EL (cell line): ENCODE data around the gene HNMT.
"Not testable (repeated sequence)": the region's sequence is repeated elsewhere in the genome, so short reads cannot be mapped to it uniquely, and the experiment has no call there.

Source experiments
- DNase-seq: peaks from one replicate; pipeline ENCODE4 v3.0.0-alpha.2; 2016

HNMT gene

GRCh38 chr2:138016351-138017087 is 52.2 kb downstream of the HNMT start:
- DNase-seq = no peak

DNA sequence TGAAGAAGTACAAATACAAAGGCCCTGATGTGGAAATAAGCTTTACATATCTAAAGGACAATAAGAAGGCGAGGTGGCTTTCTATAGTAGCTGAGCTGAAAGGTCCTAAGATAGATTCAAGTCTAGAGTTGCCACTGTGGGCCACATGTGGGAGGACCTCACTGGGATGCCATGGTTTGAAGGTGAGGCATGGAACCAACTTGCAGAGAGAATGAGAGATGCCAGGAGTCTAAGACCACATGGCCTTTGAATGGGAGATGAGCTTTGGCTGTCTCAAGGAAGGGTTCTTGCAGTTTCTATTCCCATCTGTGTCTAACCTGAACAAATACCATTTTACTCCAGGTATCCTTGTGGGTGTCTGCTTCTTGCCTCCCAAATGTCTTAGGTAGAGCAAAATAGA is 53.6 kb downstream of the HNMT start:
- DNase-seq = no peak

DNA sequence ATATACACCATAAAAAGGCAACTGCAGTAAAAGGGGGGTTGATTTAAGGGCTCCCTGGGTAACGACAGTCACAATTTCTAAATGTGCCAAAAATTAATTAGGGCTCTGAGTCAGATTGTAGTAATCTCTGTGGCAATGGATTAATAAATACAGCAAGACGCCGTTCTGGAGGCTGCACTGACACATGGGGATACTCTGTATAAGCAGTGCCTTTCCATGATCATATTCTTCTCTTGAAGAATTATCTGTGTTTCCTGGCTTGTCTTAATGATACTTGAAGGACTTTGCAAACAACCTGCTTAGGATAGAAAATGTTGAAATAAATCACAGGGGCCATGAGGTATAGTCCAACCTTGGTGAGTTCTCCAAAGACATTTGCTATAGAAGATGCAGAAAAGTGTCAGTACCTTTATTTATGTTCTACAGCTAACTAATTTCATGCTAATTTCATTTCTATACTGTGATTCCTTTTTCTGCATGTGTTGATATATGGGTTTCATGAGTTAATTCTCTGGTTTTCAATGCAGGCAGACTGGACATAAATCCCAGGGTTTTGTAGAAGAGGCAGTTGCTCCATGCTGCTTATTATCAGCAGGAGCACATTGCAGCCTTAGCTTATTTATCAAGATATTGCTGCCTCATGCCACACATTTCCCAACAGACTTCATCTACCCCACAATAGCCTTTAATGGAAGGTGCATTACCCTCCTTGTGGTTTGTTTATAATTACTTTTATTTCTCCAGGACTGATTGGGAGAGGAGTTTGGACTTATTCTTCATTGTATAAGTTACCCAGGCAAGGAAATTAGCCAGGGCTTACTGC is 54.8 kb downstream of the HNMT start:
- DNase-seq = no peak

DNA sequence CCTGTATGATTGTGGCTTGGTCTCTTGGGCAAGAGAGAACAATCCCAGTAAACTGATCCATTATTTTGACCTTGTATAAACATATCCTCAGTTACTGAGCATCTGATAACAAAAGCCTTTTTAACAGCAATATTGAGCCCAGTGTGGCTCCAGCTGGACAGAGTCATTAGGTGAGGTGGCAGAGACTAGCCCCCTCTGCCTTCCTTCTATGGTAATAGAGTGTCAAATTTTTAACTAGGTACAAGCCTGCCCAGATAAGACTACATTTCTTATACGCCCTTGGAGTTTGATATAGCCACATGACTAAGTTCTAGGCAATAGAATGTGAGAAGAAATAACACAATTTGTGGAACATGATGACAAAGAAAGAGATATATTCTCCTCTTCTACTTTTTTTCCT is 56.2 kb downstream of the HNMT start:
- no peak for DNase-seq

GRCh38 chr2:138021154-138021553 is 56.9 kb downstream of the HNMT start:
- DNase-seq = no peak

DNA sequence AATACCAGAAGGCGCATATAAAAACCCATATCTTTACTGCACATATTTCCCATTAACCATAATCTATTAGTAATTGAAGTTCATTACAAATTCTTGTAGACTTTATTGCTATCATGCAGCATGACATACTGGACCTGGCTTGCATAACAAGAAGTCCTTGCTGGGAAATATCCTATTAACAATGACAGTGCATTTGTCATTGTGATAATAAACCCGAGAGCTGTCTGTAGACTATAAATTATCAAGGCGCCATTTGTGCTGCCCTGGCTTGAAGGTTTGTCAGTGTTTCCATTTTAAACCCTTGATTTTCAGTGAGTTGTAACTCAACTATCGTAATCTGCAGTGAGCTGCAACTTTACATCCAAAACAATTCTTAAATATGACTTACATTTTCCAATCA is 59.0 kb downstream of the HNMT start:
- no peak for DNase-seq

DNA sequence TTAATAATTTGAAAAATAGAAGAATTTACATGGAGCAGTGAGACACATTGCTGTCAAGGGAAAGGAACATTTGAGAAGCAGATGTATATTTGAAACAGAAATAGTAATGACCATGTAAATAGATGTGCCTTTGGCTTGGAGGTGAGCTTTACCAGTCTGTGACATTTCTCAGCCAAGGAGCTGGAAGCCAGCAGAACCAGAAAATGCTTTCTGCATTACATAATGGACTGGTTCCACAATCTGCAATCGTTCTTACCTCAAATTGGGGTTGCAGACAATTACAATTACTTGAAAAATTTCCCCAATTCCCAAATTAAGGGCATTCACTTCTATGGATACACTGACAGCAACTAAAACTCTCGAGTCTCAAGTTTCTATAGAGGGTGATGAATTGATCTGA is 59.7 kb downstream of the HNMT start:
- DNase-seq = no peak

DNA sequence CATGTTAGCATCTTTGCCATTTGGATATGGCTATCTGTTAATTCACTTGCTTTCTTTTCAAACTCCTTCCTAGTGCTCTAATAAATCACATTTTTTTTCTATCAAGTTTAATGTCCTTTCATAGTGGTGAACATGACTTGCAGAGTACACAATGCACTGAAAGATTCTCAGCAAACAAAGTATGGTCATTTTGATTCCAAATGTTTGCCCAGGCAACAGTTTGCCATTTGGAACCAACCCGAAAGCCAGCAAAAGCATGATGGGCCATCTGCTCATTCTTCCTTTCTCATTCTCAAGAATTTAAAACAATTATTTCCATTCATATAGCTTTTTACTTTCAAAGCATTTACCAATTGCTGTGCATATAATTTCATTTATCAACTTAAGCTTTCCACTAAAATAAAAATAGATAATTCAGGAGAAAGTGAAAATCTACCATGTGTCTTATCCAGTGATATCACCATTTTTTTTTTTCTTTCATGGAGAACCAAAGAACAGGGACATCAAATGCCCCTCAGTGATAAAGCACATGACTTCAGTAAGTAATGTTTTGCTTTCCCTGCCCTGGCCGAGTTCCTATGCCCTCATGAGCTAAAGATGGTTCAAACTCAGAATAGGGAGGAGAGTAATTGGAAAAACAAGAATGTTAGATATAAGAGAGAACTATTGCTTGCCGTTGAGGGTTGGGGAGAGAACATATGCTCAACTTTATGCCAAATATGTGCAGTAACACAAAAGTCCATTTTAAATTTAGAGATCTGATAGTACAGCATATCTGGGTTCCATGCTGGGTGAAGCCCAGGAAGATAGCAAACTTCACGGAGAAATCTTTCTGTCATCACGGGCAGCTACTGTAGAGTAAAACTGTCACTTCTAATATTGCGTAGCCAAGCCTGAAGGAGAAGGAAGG is 62.1 kb downstream of the HNMT start:
- DNase-seq = no peak

DNA sequence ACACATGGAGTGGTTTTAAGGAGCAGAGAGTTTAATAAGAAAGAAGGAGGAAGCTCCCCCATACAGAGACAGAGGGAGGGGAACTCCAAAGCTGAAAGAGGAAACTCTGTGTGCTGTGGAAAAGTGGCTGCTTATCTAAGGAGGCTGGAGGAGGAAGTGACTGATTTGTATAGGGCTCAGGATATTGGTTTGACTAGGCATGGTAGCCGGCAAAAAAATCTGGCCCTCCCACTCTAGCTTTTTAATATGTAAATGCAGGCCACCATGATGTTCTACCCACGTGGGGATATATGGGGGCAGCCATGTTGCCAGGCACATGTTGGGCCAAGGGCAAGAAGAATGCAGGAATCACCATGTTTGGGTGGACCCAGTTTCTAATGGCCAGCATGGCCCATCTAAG is 64.3 kb downstream of the HNMT start:
- DNase-seq = no peak

DNA sequence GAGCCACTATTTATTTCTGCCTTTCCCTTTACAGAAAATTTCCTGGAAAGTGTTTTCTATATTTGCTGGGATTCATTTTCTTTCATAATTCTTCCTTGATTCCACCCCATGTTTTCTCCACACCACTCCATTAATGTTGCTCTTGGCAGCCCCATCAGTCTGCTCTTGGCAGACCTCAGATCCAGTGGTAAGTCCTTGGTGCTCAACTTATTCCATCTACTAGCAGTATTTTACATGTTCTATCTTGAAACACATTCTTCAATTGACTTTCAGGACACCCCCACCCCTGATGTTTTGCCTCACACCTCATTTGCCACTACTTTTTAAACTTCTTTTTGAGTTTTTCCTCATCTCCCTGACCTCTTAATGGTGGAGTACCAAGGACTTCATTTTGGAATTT is 65.0 kb downstream of the HNMT start:
- DNase-seq = no peak

DNA sequence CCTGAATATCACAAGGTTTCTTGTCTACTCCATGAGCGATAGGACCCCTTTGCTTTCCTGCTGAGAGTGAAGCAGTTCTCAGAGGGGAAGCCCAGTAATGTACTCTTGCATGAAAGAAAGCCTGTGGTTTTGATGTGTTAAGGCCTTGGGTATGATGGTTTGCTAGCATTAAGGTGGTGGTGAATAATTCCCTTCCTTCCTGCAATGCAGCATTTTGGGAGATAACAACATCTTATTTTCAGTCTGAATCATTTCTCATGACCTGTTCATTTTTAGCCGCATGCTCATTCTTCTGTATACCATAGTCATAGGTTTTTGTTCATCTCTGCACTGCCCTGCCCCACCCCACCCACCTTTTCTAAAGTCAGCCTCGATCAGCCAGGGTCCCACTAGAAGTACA is 66.2 kb downstream of the HNMT start:
- DNase-seq = no peak

- DNase-seq = no peak
Measured at GRCh38 chr2:138032334-138032733, 68.1 kb downstream of the HNMT start.

- DNase-seq = no peak
Measured at GRCh38 chr2:138034536-138034935, 70.3 kb downstream of the HNMT start.

- peak; percentile 2 for DNase-seq
Measured at GRCh38 chr2:138035608-138036217, 71.4 kb downstream of the HNMT start.

GRCh38 chr2:138036522-138036921 is 72.2 kb downstream of the HNMT start:
- DNase-seq = no peak

GRCh38 chr2:138037090-138037489 is 72.8 kb downstream of the HNMT start:
- DNase-seq = no peak

DNA sequence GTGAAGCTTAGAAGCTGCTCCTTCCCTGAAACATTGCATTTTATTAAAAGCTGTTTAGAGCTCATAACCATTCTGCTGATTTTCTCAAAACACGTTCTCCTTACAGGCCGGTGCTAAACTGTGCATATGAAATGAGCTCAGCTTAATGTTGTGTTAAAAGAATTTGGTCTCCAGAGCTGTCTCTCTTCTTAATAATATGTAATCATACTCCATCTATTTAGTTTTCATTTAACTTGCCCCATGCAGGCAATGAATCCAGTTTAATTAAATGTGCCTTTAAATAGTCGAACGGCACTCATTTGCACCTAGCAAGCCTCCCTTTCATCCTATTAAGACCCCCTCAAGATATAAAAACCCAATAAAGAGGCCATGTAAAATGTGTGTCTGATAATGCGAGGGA is 76.3 kb downstream of the HNMT start:
- DNase-seq = no peak

GRCh38 chr2:138042311-138042710 is 78.0 kb downstream of the HNMT start:
- no peak for DNase-seq

- not testable (repeated sequence) for DNase-seq
Measured at GRCh38 chr2:138043588-138043987, 79.3 kb downstream of the HNMT start.

GRCh38 chr2:138058427-138058826 is 94.2 kb downstream of the HNMT start:
- DNase-seq = no peak

DNA sequence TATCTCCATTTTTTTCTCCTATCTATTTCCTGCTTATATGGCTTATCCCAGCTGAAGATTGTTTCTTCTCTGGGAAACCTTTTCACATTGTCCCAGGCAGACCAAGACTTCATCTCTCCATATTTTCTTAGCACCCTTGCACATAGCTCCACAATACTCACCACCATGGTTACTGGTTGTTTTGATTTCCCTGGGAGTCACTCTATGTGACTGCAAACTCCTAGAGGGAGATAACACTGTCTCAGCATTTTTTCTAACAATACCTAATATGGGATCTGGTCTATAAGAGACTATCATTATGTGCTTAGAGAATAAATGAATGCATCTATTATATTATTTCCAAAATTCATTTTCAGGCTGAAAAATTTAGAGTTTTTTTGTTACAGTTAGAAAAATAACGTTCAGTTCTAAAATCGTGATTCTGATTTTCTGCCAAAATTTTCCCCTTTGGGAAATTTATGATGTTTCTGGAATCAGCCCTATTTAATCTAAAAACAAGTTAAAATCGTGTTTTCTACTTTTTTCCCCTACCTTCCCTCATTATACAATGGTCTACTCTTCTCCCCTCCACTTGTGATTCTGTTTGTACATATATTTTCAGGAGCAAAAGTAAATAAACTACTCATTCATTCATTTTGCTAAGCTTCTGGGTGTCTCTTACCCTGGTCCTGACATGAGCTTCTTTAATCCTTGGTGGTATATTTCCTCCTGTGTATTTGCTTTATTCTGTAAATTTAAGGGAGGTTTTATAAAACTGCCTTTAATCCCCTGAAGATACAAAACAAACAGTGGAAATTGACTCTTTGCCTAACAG is 95.4 kb downstream of the HNMT start:
- no peak for DNase-seq

DNA sequence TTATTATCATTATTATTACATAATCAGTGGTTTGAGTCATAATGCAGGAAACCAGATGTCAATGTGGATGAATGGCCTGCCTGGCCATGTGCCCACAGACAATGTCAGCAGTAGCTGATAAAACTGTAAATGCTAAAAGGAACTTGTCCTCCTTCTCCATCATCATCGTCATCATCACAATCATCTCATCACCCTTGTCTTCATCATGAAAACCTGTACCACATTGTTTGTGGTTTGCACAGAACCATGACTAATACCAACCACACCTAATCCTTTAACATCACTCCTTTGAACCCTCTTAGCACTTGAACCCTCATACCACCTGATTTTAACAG is 96.0 kb downstream of the HNMT start:
- peak; percentile 34 for DNase-seq
